GM13977 (cell line): ENCODE measurements around the gene RNF11.

Source experiments
- DNase-seq: peaks from one replicate; pipeline ENCODE4 v3.0.0; 2012; ENCODE audit warnings: low spot score
- in situ Hi-C: fragments of 300-500 bp; cut with MboI; formaldehyde crosslinking; loops from one replicate; pipeline ENCODE4 v1.12.0; 2022; ENCODE audit warnings: low sequenced_read_pairs, low pct_unique_long_range_greater_than_20kb, mixed read lengths, inconsistent platforms; ENCODE audit not compliant: unreplicated experiment
- TF ChIP-seq, protein P1 (sequence below): IDR thresholded peaks from 2 replicates; pipeline ENCODE4 v1.5.1; 2012; ENCODE audit warnings: mild to moderate bottlenecking, control low read depth; ENCODE audit not compliant: insufficient read depth; ENCODE audit errors: extremely low read depth, missing control alignments

Gene RNF11

GRCh38 chr1:51274676-51275075, 38.6 kb downstream of the RNF11 start:
- in situ Hi-C loops, result no loop called here
- TF ChIP-seq, protein P1, sequence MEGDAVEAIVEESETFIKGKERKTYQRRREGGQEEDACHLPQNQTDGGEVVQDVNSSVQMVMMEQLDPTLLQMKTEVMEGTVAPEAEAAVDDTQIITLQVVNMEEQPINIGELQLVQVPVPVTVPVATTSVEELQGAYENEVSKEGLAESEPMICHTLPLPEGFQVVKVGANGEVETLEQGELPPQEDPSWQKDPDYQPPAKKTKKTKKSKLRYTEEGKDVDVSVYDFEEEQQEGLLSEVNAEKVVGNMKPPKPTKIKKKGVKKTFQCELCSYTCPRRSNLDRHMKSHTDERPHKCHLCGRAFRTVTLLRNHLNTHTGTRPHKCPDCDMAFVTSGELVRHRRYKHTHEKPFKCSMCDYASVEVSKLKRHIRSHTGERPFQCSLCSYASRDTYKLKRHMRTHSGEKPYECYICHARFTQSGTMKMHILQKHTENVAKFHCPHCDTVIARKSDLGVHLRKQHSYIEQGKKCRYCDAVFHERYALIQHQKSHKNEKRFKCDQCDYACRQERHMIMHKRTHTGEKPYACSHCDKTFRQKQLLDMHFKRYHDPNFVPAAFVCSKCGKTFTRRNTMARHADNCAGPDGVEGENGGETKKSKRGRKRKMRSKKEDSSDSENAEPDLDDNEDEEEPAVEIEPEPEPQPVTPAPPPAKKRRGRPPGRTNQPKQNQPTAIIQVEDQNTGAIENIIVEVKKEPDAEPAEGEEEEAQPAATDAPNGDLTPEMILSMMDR, result no peak
- no peak for DNase-seq

GRCh38 chr1:51276286-51276685, 40.2 kb downstream of the RNF11 start:
- no peak for DNase-seq
- TF ChIP-seq, protein P1, result no peak
- in situ Hi-C loops, result no loop called here

GRCh38 chr1:51280321-51280978, 44.4 kb downstream of the RNF11 start:
- in situ Hi-C loops, result no loop called here
- no peak for DNase-seq
- TF ChIP-seq, protein P1, result no peak

DNA sequence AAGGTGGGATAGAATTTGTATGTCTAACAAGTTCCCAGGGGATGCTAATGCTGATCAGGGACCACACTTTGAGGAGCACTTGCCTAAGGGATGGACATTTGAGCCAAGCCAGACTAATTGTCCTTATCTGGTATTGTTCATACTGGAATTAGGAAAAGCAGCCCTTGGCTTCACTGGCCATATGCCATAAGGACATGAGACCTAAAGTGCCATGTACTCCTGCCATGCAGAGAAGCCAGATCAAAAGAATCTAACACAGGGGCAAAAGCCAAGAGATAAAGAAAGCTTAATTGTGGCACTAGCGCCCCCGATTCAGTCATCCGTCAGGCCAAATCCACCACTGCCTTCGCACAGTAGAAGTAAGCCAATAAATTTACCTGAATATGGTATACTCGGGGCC, 45.7 kb downstream of the RNF11 start:
- no peak for DNase-seq
- TF ChIP-seq, protein P1, result no peak
- in situ Hi-C loops, result no loop called here

DNA sequence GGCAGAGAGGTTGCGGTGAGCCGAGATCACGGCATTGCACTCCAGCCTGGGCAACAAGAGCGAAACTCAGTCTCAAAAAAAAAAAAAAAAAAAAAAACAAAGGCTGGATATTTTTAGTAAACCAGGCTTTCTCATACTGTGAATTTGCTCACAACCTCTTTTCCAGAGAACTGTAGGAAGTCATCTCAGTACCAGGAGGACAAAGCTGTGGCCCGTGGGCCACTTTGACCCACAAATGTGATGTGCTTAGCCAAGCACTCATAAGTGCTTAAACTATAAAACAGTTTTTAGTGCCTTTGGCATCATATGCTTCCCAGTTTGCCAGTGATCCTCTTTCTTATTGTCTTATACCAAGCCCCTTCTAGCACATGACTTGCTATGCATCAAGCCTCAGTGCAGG, 46.5 kb downstream of the RNF11 start:
- in situ Hi-C loops, result no loop called here
- TF ChIP-seq, protein P1, result no peak
- no peak for DNase-seq

DNA sequence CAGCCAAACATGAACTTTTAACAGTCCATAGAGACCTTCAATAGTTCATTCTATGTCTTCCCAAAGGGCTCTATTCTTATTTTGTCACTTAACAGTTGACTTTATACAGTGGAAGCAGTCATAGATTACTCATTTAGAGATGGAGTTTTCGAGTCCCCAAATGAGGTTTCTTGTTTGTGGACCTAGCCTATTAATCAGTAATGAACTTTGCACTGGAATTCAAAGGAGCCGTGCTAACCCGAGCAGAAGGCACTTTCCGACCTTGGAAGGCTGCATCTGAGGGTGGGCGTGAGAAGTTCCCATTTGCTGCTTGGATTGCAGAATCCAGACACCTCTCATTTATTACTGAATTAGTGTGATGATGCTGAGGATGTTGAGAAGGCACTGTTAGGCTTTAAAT, 47.9 kb downstream of the RNF11 start:
- in situ Hi-C loops, result no loop called here
- TF ChIP-seq, protein P1, result no peak
- DNase-seq, result no peak
